GM10266 (cell line): ENCODE measurements around the gene CLEC10A.

Source experiments
- DNase-seq: peaks from one replicate; pipeline ENCODE4 v3.0.0; 2012; ENCODE audit errors: extremely low spot score
- CTCF ChIP-seq: IDR thresholded peaks from 2 replicates; pipeline ENCODE4 v1.5.1; 2012; ENCODE audit warnings: mild to moderate bottlenecking, low read depth; ENCODE audit not compliant: control insufficient read depth, insufficient read depth; ENCODE audit errors: missing control alignments

The CLEC10A gene

GRCh38 chr17:7078711-7079110 lies 1.3 kb downstream of the CLEC10A start:
- DNase-seq, result no peak
- no peak for TF ChIP-seq CTCF

GRCh38 chr17:7077911-7078546 lies 2.0 kb downstream of the CLEC10A start:
- no peak for TF ChIP-seq CTCF
- DNase-seq, result no peak

GRCh38 chr17:7074931-7075330 lies 5.1 kb downstream of the CLEC10A start:
- no peak for TF ChIP-seq CTCF
- no peak for DNase-seq

- DNase-seq, result no peak
- no peak for TF ChIP-seq CTCF
Measured at GRCh38 chr17:7072406-7072805, 7.6 kb downstream of the CLEC10A start.

- TF ChIP-seq CTCF, result no peak
- DNase-seq, result no peak
Measured at GRCh38 chr17:7070712-7071111, 9.3 kb downstream of the CLEC10A start.

GRCh38 chr17:7068268-7068667 lies 11.8 kb downstream of the CLEC10A start:
- TF ChIP-seq CTCF, result no peak
- DNase-seq, result no peak

GRCh38 chr17:7067198-7067597 lies 12.9 kb downstream of the CLEC10A start:
- DNase-seq, result no peak
- no peak for TF ChIP-seq CTCF
